ENCODE results near the gene LPIN2. TPM values are rescaled to one million over a fixed set of nuclear protein-coding genes. Genes with fewer than 3 reads are reported as not detected.

The LPIN2 gene
- total and polyA plus RNA-seq, 2 of the 4 experiments (the other 2 are of a cell fraction), result 16.2 to 21.9 TPM

GRCh38 chr18:2987876-2988790 is 24.8 kb downstream of the LPIN2 start:
- peaks cover 3% of the 10 kb centered on the region; the same call in 1 of the 2 replicates for H3K9me3 ChIP-seq (ENCODE audit: control insufficient read depth, insufficient read depth, low read length)
- dilution Hi-C loops (cut with HindIII; ENCODE audit: low sequenced_read_pairs, unreplicated experiment), result no loop called here
- H4K5ac ChIP-seq (ENCODE audit: low read depth, low read length), result peak overlapping the region; percentile 84; the same call in 1 of the 2 replicates
- H2AK5ac ChIP-seq (ENCODE audit: low read depth, low read length), result peak overlapping the region; percentile 48; the same call in 1 of the 2 replicates
- no peak overlapping the region for H2AFZ ChIP-seq (replicated peaks; ENCODE audit: low read length, poor library complexity)
- peak overlapping the region; percentile 64 for H4K91ac ChIP-seq (ENCODE audit: insufficient read depth, low read depth, low read length)
- H3K4me3 ChIP-seq (ENCODE audit: insufficient read depth, low read depth, low read length), result peak overlapping the region; percentile 30; the same call in 1 of the 2 replicates
- peak; percentile 78 for ATAC-seq (ENCODE audit: low read depth)
- peak overlapping the region; percentile 47; the same call in 1 of the 2 replicates for H3K56ac ChIP-seq (ENCODE audit: extremely low read depth, insufficient read depth, low read length)
- H2BK5ac ChIP-seq (ENCODE audit: low read depth, low read length, poor library complexity, severe bottlenecking), result peak overlapping the region; percentile 98
- peaks cover 6% of the 10 kb centered on the region; the same call in 1 of the 2 replicates for H4K20me1 ChIP-seq (ENCODE audit: insufficient read depth, low read length)
- H3K14ac ChIP-seq (replicated peaks; ENCODE audit: low read depth, low read length), result peak overlapping the region; percentile 68
- H3K27ac ChIP-seq (ENCODE audit: insufficient read depth, low read length), result peak overlapping the region; percentile 84
- ChIA-PET POLR2A (ENCODE audit: unreplicated experiment) (no interaction called here), CTCF (interaction anchor here (0.8 kb wide), 1 partner anchor 10 kb away, joined by 4 read pairs; no protein-coding TSS in a partner anchor)
- peak overlapping the region; percentile 94 for H3K18ac ChIP-seq (ENCODE audit: low read depth, low read length)
- WGBS, 2 experiments (ENCODE audit: extremely low coverage in 2 of 2, insufficient read length in 1 of 2), result no CpG with 5 or more reads among the region's 5 CpGs
- peaks cover 22 to 62% of the 10 kb centered on the region in 2 experiments for H3K79me1 ChIP-seq (ENCODE audit: low read depth in 1 of 2, low read length in 2 of 2)
- intact Hi-C loops (cut with micrococcal nuclease), result loop anchor here (2.0 to 5.0 kb wide), 4 partner anchors 21 to 259 kb away; partner anchors contain the start of gene MYL12A
- in situ Hi-C loops (cut with MboI; ENCODE audit: low sequenced_read_pairs), result loop anchor here (25.0 kb wide), 1 partner anchor 624 kb away; no protein-coding TSS in a partner anchor
- no peaks in the 10 kb centered on the region for H3K27me3 ChIP-seq (ENCODE audit: control insufficient read depth, insufficient read depth, low read length)
- peak; percentile 82 for DNase-seq
- H2BK15ac ChIP-seq (ENCODE audit: low read depth, low read length), result peak overlapping the region; percentile 47; the same call in 1 of the 3 replicates
- H4K8ac ChIP-seq (ENCODE audit: low read depth in 2 of 2, low read length in 2 of 2), result peak overlapping the region; percentile 42 to 82; a peak in 2 of 4 replicates
- H3K4me2 ChIP-seq (ENCODE audit: low read depth, low read length), result peak overlapping the region; percentile 94
- peaks cover 25% of the 10 kb centered on the region for H3K4me1 ChIP-seq (ENCODE audit: control insufficient read depth, insufficient read depth, low read length)
- peak overlapping the region; percentile 61; the same call in 1 of the 2 replicates for H2BK20ac ChIP-seq (ENCODE audit: low read depth, low read length)
- H3K23ac ChIP-seq (ENCODE audit: low read depth, low read length), result peak overlapping the region; percentile 26; the same call in 1 of the 2 replicates
- no TSS peak for BruUV-seq (replicated peaks)
- peak overlapping the region; percentile 42; the same call in 1 of the 2 replicates for H3K9ac ChIP-seq (ENCODE audit: low read depth, low read length)
- peak; percentile 84 for TF ChIP-seq CEBPB (IDR thresholded peaks at IDR 0.05; ENCODE audit: low read depth, low read length)
- TF ChIP-seq NFE2L2 (IDR thresholded peaks at IDR 0.05; ENCODE audit: low read depth, low read length), result no peak
- no peaks in the 10 kb centered on the region for H3K36me3 ChIP-seq (ENCODE audit: control insufficient read depth, insufficient read depth, low read length)
- H3K4ac ChIP-seq (ENCODE audit: low read depth, low read length), result peak overlapping the region; percentile 83
- H3K9me1 ChIP-seq (ENCODE audit: insufficient read depth, low read length), result peaks cover 11% of the 10 kb centered on the region
- H2BK120ac ChIP-seq (ENCODE audit: low read depth, low read length), result peak overlapping the region; percentile 80
- H2AK9ac ChIP-seq (replicated peaks; ENCODE audit: low read depth, low read length, poor library complexity), result no peak overlapping the region

All from IMR-90 (cell line).